ENCODE measurements around the gene SRPK2. TPM values are rescaled to one million over a fixed set of nuclear protein-coding genes. Genes with fewer than 3 reads are reported as not detected.
A peak's percentile ranks its signal among the peaks of the same experiment; 100 is the strongest.

Gene SRPK2
- total RNA-seq, 2 donors from 2014 or later: 52.6 to 99.5 TPM

GRCh38 chr7:105141068-105141467 is 247.7 kb downstream of the SRPK2 start:
- no peak overlapping the region for H3K4me3 ChIP-seq
- DNase-seq (ENCODE audit: low spot score): no peak
- no peak for TF ChIP-seq POLR2A (IDR thresholded peaks at IDR 0.05)
- peak in 1 of 4 experiments; percentile 7 for TF ChIP-seq CTCF (IDR thresholded peaks at IDR 0.05)
- TF ChIP-seq POLR2AphosphoS5 (IDR thresholded peaks at IDR 0.05): no peak
- H3K27ac ChIP-seq: no peak overlapping the region
- 76% methylated on average over 6 of the region's 6 CpGs for WGBS
- intact Hi-C loops (cut with DNase I): no loop called here
- no peaks in the 10 kb centered on the region for H3K36me3 ChIP-seq
- H3K9me3 ChIP-seq: no peaks in the 10 kb centered on the region
- H3K27me3 ChIP-seq (replicated peaks; ENCODE audit: insufficient read depth): no peaks in the 10 kb centered on the region
- no peaks in the 10 kb centered on the region for H3K4me1 ChIP-seq (replicated peaks)

- intact Hi-C loops (cut with DNase I): loop anchor here (10.0 kb wide), 1 partner anchor 195 kb away; no protein-coding TSS in a partner anchor
Observed at GRCh38 chr7:105139381-105139780, 249.3 kb downstream of the SRPK2 start.

GRCh38 chr7:105137898-105138297 is 250.8 kb downstream of the SRPK2 start:
- no peaks in the 10 kb centered on the region for H3K27me3 ChIP-seq (replicated peaks; ENCODE audit: insufficient read depth)
- H3K4me3 ChIP-seq: no peak overlapping the region
- 90% methylated on average over 4 of the region's 4 CpGs for WGBS
- H3K9me3 ChIP-seq: no peaks in the 10 kb centered on the region
- H3K4me1 ChIP-seq (replicated peaks): no peaks in the 10 kb centered on the region
- H3K27ac ChIP-seq: no peak overlapping the region
- TF ChIP-seq POLR2AphosphoS5 (IDR thresholded peaks at IDR 0.05): no peak
- TF ChIP-seq POLR2A (IDR thresholded peaks at IDR 0.05): no peak
- TF ChIP-seq CTCF (IDR thresholded peaks at IDR 0.05): no peak
- DNase-seq (ENCODE audit: low spot score): no peak
- H3K36me3 ChIP-seq: no peaks in the 10 kb centered on the region
- intact Hi-C loops (cut with DNase I): loop anchor here (10.0 kb wide), 1 partner anchor 197 kb away; no protein-coding TSS in a partner anchor

More at GRCh38 chr7:105139381-105139780, 249.3 kb downstream of the SRPK2 start:
- H3K4me1 ChIP-seq (replicated peaks): no peaks in the 10 kb centered on the region
- H3K4me3 ChIP-seq: no peak overlapping the region
- no peaks in the 10 kb centered on the region for H3K27me3 ChIP-seq (replicated peaks; ENCODE audit: insufficient read depth)
- no peaks in the 10 kb centered on the region for H3K9me3 ChIP-seq
- no peaks in the 10 kb centered on the region for H3K36me3 ChIP-seq
- no peak for TF ChIP-seq CTCF (IDR thresholded peaks at IDR 0.05)
- TF ChIP-seq POLR2A (IDR thresholded peaks at IDR 0.05): no peak
- no peak for TF ChIP-seq POLR2AphosphoS5 (IDR thresholded peaks at IDR 0.05)
- no peak overlapping the region for H3K27ac ChIP-seq
- DNase-seq (ENCODE audit: low spot score): no peak

GRCh38 chr7:105136221-105136620 is 252.5 kb downstream of the SRPK2 start:
- TF ChIP-seq POLR2A (IDR thresholded peaks at IDR 0.05): no peak
- no peak for TF ChIP-seq POLR2AphosphoS5 (IDR thresholded peaks at IDR 0.05)
- TF ChIP-seq CTCF (IDR thresholded peaks at IDR 0.05): no peak
- Histone ChIP-seq H3K36me3 (no peaks in the 10 kb centered on the region), H3K4me3 (no peak overlapping the region), H3K27me3 (replicated peaks; ENCODE audit: insufficient read depth) (no peaks in the 10 kb centered on the region), H3K9me3 (no peaks in the 10 kb centered on the region), H3K27ac (no peak overlapping the region), H3K4me1 (replicated peaks) (no peaks in the 10 kb centered on the region)
- DNase-seq (ENCODE audit: low spot score): no peak
- intact Hi-C loops (cut with DNase I): loop anchor here (10.0 kb wide), 1 partner anchor 199 kb away; no protein-coding TSS in a partner anchor
- WGBS: 84% methylated on average over 3 of the region's 3 CpGs

GRCh38 chr7:105133986-105134655 is 254.6 kb downstream of the SRPK2 start:
- TF ChIP-seq POLR2AphosphoS5 (IDR thresholded peaks at IDR 0.05): no peak
- TF ChIP-seq POLR2A (IDR thresholded peaks at IDR 0.05): no peak
- TF ChIP-seq CTCF (IDR thresholded peaks at IDR 0.05): no peak
- intact Hi-C loops (cut with DNase I): loop anchor here (10.0 kb wide), 1 partner anchor 201 kb away; no protein-coding TSS in a partner anchor
- no peak overlapping the region for H3K27ac ChIP-seq
- H3K4me1 ChIP-seq (replicated peaks): no peaks in the 10 kb centered on the region
- DNase-seq (ENCODE audit: low spot score): no peak
- no peak overlapping the region for H3K4me3 ChIP-seq
- H3K27me3 ChIP-seq (replicated peaks; ENCODE audit: insufficient read depth): no peaks in the 10 kb centered on the region
- H3K9me3 ChIP-seq: no peaks in the 10 kb centered on the region
- WGBS: 63% methylated on average over 9 of the region's 9 CpGs
- H3K36me3 ChIP-seq: no peaks in the 10 kb centered on the region

Measured in prostate gland (tissue), 2 donors.